IMR-90 (cell line): Measurements from ENCODE around the gene CACNA2D3.

Source experiments
- CHD1 ChIP-seq: IDR thresholded peaks from 2 replicates; pipeline ENCODE4 v1.6.1; 2012; ENCODE audit warnings: low read depth, low read length, improper control_type of control experiment
- MAFK ChIP-seq: IDR thresholded peaks from 2 replicates; pipeline ENCODE4 v1.6.1; 2012; ENCODE audit warnings: low read depth, low read length, improper control_type of control experiment
- MAZ ChIP-seq: IDR thresholded peaks from 2 replicates; pipeline ENCODE4 v1.6.1; 2012; ENCODE audit warnings: low read depth, mild to moderate bottlenecking, low read length, improper control_type of control experiment, moderate library complexity, borderline replicate concordance
- MXI1 ChIP-seq: IDR thresholded peaks from 2 replicates; pipeline ENCODE4 v1.6.1; 2012; ENCODE audit warnings: low read depth, mild to moderate bottlenecking, low read length, moderate library complexity, borderline replicate concordance
- POLR2A ChIP-seq: IDR thresholded peaks from 2 replicates; pipeline ENCODE4 v1.6.1; 2012; ENCODE audit warnings: mild to moderate bottlenecking, low read depth, low read length
- RCOR1 ChIP-seq: IDR thresholded peaks from 2 replicates; pipeline ENCODE4 v1.6.1; 2012; ENCODE audit warnings: mild to moderate bottlenecking, low read length, improper control_type of control experiment; ENCODE audit not compliant: insufficient replicate concordance
- RFX5 ChIP-seq: IDR thresholded peaks from 2 replicates; pipeline ENCODE4 v1.8.0; 2012; ENCODE audit warnings: low read depth, mild to moderate bottlenecking, low read length, moderate library complexity
- TF ChIP-seq, protein P1 (sequence below): conservative IDR thresholded peaks from 2 replicates; pipeline ENCODE4 v1.5.1; 2012; ENCODE audit warnings: mild to moderate bottlenecking, low read depth, low read length, improper control_type of control experiment

DNA sequence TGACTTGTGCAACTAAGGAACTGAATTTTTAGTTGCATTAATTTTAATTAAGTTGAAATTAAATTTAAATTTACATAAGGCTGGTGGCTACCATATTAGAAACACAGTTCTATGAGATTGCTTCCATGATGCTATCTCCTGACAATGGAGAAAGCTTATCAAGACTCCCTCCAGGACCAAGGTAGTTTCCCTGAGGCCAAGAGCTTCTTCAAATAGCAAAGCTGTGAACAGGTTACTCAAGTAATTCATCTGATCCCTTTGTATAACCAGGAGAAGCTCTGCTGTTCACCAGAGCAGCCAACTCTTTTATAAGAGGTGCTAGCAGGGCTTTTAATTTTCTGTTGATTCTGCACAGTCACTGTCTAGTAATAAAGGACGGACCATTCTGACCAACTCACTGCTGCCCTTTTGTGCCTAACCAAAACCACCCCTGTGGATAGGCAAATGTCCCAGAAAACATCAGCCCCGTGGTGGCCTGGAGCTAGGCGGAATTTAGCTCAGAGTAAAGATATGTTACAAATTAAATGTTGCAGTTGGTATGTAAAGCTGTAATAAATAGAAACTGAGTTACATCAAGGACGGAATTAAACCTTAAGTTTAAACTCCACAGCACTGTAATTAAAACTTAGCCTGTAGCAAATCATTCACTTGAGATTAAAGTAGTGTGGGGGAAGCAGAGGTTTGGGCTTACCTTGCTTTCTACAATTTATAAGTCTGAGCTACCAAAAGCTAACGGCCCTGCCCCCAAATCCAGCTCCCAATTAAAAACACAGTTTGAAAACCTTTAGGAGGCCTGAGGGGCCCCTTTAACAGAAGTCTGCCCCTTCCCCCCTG is 861.1 kb downstream of the CACNA2D3 start:
- TF ChIP-seq MXI1 (no peak), MAZ (no peak), POLR2A (no peak), CHD1 (no peak), RCOR1 (no peak), RFX5 (no peak), MAFK (no peak)
- TF ChIP-seq, protein P1, sequence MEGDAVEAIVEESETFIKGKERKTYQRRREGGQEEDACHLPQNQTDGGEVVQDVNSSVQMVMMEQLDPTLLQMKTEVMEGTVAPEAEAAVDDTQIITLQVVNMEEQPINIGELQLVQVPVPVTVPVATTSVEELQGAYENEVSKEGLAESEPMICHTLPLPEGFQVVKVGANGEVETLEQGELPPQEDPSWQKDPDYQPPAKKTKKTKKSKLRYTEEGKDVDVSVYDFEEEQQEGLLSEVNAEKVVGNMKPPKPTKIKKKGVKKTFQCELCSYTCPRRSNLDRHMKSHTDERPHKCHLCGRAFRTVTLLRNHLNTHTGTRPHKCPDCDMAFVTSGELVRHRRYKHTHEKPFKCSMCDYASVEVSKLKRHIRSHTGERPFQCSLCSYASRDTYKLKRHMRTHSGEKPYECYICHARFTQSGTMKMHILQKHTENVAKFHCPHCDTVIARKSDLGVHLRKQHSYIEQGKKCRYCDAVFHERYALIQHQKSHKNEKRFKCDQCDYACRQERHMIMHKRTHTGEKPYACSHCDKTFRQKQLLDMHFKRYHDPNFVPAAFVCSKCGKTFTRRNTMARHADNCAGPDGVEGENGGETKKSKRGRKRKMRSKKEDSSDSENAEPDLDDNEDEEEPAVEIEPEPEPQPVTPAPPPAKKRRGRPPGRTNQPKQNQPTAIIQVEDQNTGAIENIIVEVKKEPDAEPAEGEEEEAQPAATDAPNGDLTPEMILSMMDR, result no peak
